GM12874 (cell line): ENCODE results near the gene BCKDHB.

ENCODE experiments used
- CTCF ChIP-seq: IDR thresholded peaks from 2 replicates; pipeline ENCODE4 v1.5.1; 2011; ENCODE audit warnings: low read depth, mild to moderate bottlenecking, control low read depth, low read length, moderate library complexity; ENCODE audit not compliant: insufficient read depth

The BCKDHB gene

DNA sequence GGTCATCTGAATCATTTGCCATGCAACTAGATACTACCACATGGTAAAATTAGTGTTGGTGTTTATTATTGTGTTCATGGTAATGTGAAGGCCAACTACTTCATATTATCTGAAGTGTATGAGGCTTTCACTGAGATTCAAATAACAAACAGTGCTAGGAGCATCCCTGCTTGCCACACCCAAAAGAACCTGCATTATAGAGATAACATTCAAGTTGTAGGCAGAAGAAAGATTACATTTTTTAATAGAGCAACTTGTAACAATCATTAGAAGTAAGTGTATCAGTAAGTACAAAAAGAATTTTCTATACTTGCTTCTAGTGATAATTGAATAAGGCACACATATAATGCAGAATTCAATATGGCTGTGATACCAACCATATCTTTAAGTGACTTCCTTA lies 49.8 kb downstream of the BCKDHB start:
- no peak for TF ChIP-seq CTCF

- no peak for TF ChIP-seq CTCF
Measured at GRCh38 chr6:80158478-80158989, 52.1 kb downstream of the BCKDHB start.

GRCh38 chr6:80161434-80161833 lies 55.0 kb downstream of the BCKDHB start:
- TF ChIP-seq CTCF: no peak

GRCh38 chr6:80163754-80164187 lies 57.3 kb downstream of the BCKDHB start:
- no peak for TF ChIP-seq CTCF

GRCh38 chr6:80165143-80165542 lies 58.7 kb downstream of the BCKDHB start:
- TF ChIP-seq CTCF: no peak

- TF ChIP-seq CTCF: no peak
Measured at GRCh38 chr6:80165819-80166218, 59.3 kb downstream of the BCKDHB start.

- no peak for TF ChIP-seq CTCF
Measured at GRCh38 chr6:80170433-80170832, 64.0 kb downstream of the BCKDHB start.

- no peak for TF ChIP-seq CTCF
Measured at GRCh38 chr6:80173411-80173810, 66.9 kb downstream of the BCKDHB start.
